Right hindlimb (tissue), 1 donor: Measurements from ENCODE around the gene CENPU.
A peak's percentile ranks its signal among the peaks of the same experiment; 100 is the strongest.
"Not testable (repeated sequence)": the region's sequence is repeated elsewhere in the genome, so short reads cannot be mapped to it uniquely, and the experiment has no call there.

Experiments
- DNase-seq: peaks from one replicate; pipeline ENCODE4 v3.0.0-alpha.2; 2018

Gene CENPU

GRCh38 chr4:184733654-184734524 lies at the start of gene CENPU:
Gene CENPU, minus strand, starts transcription at chr4:184734096. Its CDS starts 34 bp downstream, at chr4:184734062.
- DNase-seq: peak; percentile 99

DNA sequence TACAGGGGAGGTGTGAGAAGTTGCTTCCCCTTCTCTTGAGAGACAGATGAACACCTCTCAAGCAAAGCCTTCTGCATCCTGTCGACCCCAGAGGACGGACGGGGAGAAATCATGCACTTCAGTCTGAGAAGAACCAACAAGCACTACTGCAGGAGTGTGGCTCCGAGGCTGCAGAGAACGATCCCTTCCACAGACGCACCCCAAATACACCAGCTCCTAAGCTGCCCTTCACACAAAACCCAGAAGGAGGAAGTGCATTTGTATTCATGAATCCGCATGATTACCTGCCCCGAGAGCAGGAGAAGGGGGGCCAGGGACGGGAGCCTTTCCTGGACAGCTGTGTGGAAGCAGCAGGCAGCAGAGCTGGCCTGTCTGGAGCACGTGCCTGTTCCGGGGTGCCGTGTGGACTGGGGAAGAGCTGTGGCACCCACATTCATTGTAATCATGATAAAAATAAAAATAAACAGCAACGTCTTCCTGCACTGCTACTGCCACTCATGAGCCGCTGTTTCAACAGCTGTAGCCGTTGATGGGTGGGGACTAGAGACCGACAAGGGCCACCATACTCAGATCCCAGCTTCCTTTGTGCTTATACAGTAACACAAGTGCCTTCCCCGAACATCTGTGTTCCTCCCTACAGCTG lies 49.0 kb upstream of the CENPU start:
- no peak for DNase-seq

GRCh38 chr4:184779160-184779559 lies 45.3 kb upstream of the CENPU start:
- DNase-seq: not testable (repeated sequence)

DNA sequence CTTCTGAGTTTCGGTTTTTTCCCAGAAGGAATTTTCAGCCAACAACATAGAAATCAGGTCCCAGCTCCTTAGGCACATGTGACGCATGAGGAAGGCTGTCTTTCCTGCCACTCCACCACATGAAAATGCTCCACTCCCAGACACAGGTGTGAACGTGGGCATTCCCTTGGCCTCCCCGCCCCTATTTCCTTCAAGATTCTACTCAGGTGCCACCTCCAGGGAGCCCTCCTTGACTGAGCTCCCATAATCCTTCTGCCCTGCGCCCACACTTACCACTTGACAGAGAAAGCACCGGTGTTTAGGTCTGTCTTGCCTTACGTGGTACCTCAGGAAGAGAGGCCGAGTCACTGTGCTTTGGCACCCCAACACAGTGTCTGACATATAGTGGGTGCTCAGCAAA lies 44.4 kb upstream of the CENPU start:
- no peak for DNase-seq

DNA sequence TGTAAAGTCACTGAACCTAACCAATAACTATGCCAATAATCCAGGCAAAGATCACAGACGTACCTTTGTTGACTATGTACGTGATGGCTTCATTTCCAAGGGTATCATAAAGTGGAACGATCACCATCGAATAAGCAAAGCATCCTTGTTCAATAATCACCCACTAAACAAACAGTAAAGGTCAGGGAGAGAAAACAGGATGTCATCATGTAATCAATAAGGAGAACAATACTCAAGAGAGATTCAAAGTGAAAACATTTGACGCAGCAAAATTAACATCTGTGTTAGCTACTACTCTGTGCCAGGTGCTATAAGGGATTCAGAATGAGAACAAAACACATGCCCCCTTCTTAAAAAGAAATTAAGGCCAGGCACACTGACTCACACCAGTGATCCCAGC lies 42.9 kb upstream of the CENPU start:
- no peak for DNase-seq

- DNase-seq: no peak
These were observed 42.1 kb upstream of the CENPU start for GRCh38 chr4:184775854-184776555.

GRCh38 chr4:184774152-184774551 lies 40.3 kb upstream of the CENPU start:
- DNase-seq: no peak

DNA sequence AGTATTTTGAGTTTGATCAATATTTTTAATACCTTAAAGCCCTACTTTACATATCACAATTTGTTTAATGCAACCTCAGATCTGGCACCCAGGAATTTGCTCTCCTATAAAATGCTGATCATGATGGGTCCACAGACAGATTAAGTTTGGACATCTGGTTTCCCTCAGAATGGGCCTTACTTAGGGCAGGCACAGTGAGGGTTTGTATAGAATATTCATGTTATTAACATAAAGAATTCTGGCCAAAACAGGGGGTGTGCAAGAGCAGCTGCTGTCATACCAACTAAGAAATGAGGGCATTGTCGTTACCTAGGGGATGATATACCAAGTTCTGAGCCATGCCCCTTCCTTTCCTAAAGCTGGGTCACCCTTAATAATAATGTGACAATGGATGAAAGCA lies 37.5 kb upstream of the CENPU start:
- no peak for DNase-seq

GRCh38 chr4:184769141-184769765 lies 35.4 kb upstream of the CENPU start:
- no peak for DNase-seq

DNA sequence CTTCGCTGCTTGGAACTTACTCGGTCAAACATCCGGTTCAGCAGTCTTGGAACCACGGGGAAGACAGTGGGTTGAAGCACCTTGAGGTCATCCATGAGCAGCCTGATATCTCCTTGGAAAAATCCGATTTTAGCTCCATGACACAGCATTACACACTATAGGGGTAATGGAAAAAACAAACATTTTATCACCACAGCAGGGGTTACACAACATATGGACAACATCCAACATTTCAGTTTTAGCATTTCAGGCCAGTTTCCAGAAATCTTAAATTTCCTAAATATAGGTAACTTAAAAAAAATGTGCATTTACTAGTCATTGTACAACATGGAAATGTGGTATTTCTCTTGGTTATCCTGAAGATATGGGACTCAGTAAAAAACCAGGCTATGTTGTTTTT lies 34.4 kb upstream of the CENPU start:
- DNase-seq: no peak

DNA sequence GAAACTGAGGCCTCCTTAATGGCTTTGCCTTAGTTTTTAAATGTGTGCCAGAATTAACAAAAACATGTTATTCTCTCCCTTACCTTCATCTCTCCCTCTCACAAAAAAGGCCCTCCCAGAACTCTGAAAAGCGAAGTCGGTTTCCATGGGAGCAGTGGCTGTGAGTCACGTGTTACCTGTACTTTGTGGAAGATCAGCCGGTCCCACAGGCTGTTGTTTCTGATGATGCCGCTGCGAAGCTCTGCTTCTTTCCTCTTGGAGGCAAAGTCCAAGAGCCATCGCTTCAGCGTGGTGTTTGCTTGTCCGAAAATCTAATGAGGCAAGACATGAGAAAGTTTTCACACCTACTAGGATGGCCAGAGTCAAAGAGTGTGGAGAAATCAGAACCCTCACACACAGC lies 32.5 kb upstream of the CENPU start:
- no peak for DNase-seq

- DNase-seq: no peak
These were observed 31.8 kb upstream of the CENPU start for GRCh38 chr4:184765473-184766340.

DNA sequence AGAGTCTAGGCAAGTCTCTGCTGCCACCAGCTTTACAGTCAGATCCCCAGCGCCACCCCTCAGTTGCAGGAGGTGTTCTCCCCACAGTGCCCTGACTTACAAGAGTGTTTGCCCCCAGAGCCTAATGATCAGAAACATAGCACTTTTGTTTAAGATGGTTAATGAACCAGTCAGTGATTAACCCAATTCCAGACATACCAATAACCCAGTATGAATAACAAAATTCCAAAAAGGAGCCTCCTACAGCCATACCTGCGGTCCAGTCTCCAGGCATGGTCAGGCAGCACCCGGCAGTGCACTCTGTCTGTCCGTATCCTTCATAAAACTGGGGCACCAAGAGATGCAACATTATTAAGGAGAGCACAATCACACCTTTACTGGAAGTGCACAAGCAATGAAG lies 30.7 kb upstream of the CENPU start:
- DNase-seq: no peak

GRCh38 chr4:184763150-184763780 lies 29.4 kb upstream of the CENPU start:
- DNase-seq: peak; percentile 87

- no peak for DNase-seq
These were observed 28.2 kb upstream of the CENPU start for GRCh38 chr4:184762100-184762499.

DNA sequence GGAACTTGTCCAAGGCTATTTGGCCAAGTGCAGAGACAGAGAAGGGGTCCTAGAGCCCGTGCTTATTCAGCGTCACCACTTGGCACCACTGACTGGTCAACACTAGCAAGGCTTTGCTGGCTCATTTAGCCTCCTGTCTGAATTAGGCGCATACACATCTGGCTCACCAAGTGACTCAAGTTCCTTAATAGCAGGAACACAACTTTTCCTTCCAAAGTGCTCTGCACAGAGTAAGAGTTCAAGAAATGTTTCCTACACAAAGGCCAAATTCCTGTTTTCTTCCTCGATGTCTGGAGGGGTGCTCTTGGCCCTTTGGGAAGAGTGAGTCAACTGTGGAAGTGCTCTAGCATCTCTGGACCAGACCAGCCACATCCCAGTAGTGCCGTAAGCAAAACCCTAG lies 26.8 kb upstream of the CENPU start:
- DNase-seq: no peak

- no peak for DNase-seq
These were observed 23.9 kb upstream of the CENPU start for GRCh38 chr4:184757810-184758209.

DNA sequence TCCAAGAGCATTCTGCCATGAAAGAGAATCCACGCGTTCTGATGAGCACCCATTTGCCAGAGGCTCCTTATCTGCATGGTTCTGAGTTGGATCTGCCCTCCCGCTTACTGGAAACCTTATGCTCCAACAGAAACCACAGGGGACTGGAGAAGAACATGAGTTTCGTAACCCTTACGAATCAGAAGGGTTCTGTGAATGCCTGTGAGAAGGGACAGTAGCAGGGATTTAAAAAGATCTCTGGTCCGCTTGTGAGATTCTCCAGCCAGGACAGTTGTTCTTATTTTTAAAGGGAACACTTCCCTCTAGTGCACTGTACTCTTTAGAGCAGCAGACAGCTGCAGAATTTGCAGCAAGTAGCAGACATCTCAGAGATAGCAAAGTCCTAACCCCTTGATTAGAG lies 22.5 kb upstream of the CENPU start:
- DNase-seq: no peak

GRCh38 chr4:184755278-184755677 lies 21.4 kb upstream of the CENPU start:
- DNase-seq: no peak

GRCh38 chr4:184752496-184753275 lies 18.8 kb upstream of the CENPU start:
- no peak for DNase-seq

GRCh38 chr4:184751585-184751956 lies 17.7 kb upstream of the CENPU start:
- no peak for DNase-seq
